MCF 10A (cell line): ENCODE results near the gene IL34. TPM values are rescaled to one million over a fixed set of nuclear protein-coding genes. Genes with fewer than 3 reads are reported as not detected.

ENCODE experiments used
- BruUV-seq: library from RNA; stranded (reverse); fragments of 400-500 nt; replicated peaks from 2 replicates; lab custom pipeline; 2021; lab: Mats Ljungman, UMichigan
- CTCF ChIA-PET: fragments of 300-600 bp; sonication (Branson Sonifier 250); formaldehyde crosslinking; extraction: SDS; loops from one replicate; lab custom pipeline; 2021; ENCODE audit warnings: antibody characterized with exemption, inconsistent platforms; lab: Yijun Ruan, JAX
- POLR2A ChIA-PET: fragments of 300-600, 350-650 bp; sonication (Branson Sonifier 250); formaldehyde crosslinking; extraction: SDS; loops from one replicate; lab custom pipeline; 2020; ENCODE audit warnings: antibody characterized with exemption, inconsistent platforms; lab: Yijun Ruan, JAX
- DNase-seq: peaks from one replicate; pipeline ENCODE4 v3.0.0-alpha.2; 2018; ENCODE audit not compliant: unreplicated experiment
- H3K27ac Mint-ChIP-seq: one replicate; pipeline ENCODE4 v1.8.0; 2022; ENCODE audit warnings: mild to moderate bottlenecking, low read depth, mixed read lengths; ENCODE audit not compliant: unreplicated experiment
- H3K27me3 Mint-ChIP-seq: one replicate; pipeline ENCODE4 v1.8.0; 2022; ENCODE audit warnings: mixed read lengths; ENCODE audit not compliant: insufficient read depth, unreplicated experiment
- H3K36me3 Mint-ChIP-seq: one replicate; pipeline ENCODE4 v1.8.0; 2022; ENCODE audit warnings: mild to moderate bottlenecking, moderate library complexity, mixed read lengths; ENCODE audit not compliant: insufficient read depth, unreplicated experiment
- H3K4me1 Mint-ChIP-seq: one replicate; pipeline ENCODE4 v1.8.0; 2022; ENCODE audit warnings: mixed read lengths; ENCODE audit not compliant: insufficient read depth, unreplicated experiment
- H3K4me3 Mint-ChIP-seq: one replicate; pipeline ENCODE4 v1.8.0; 2022; ENCODE audit warnings: mild to moderate bottlenecking, moderate library complexity, mixed read lengths; ENCODE audit not compliant: unreplicated experiment
- H3K9me3 Mint-ChIP-seq: one replicate; pipeline ENCODE4 v1.8.0; 2022; ENCODE audit warnings: mixed read lengths; ENCODE audit not compliant: unreplicated experiment
- intact Hi-C: fragments of 100-400 bp; cut with micrococcal nuclease; formaldehyde crosslinking; loops from 2 replicates; pipeline ENCODE4 v1.14.1; 2022
- total RNA-seq: library from RNA; stranded (reverse); gene quantifications from 2 replicates; pipeline ENCODE4 v1.2.3, GENCODE V29; 2022
- TF ChIP-seq, protein P1 (sequence below): fragments of 200-600 bp; IDR thresholded peaks from one replicate; pipeline ENCODE4 v1.8.0; 2022; ENCODE audit warnings: antibody characterized with exemption, mild to moderate bottlenecking; ENCODE audit not compliant: unreplicated experiment

Gene IL34
- total RNA-seq, 1 experiment from 2014 or later: not detected

DNA sequence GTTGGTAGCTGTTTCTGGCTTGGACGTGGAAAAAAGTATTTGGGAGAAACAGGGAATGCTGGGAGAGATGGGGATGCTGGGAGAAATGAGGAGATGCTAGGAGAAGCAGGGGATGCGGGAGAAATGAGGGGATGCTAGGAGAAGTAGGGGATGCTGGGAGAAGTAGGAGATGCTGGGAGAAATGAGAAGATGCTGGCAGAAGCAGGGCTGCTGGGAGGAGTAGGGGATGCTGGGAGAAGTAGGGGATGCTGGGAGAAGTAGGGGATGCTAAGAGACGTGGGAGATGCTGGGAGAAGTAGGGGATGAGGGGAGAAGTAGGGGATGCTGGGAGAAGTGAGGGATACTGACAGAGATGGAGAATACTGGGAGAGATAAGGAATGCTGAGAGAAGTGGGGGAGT, 45.6 kb upstream of the IL34 start:
- BruUV-seq: no TSS peak
- ChIA-PET CTCF (interaction anchor here (0.6 kb wide), 1 partner anchor 116 kb away, joined by 3 read pairs; no protein-coding TSS in a partner anchor), POLR2A (no interaction called here)
- no peaks in the 10 kb centered on the region for H3K4me1 Mint-ChIP-seq
- H3K27me3 Mint-ChIP-seq: peaks cover 17% of the 10 kb centered on the region
- peaks cover 8% of the 10 kb centered on the region for H3K36me3 Mint-ChIP-seq
- intact Hi-C loops: no loop called here
- H3K9me3 Mint-ChIP-seq: no peaks in the 10 kb centered on the region
- H3K4me3 Mint-ChIP-seq: no peak overlapping the region
- no peak overlapping the region for H3K27ac Mint-ChIP-seq
- TF ChIP-seq, protein P1, sequence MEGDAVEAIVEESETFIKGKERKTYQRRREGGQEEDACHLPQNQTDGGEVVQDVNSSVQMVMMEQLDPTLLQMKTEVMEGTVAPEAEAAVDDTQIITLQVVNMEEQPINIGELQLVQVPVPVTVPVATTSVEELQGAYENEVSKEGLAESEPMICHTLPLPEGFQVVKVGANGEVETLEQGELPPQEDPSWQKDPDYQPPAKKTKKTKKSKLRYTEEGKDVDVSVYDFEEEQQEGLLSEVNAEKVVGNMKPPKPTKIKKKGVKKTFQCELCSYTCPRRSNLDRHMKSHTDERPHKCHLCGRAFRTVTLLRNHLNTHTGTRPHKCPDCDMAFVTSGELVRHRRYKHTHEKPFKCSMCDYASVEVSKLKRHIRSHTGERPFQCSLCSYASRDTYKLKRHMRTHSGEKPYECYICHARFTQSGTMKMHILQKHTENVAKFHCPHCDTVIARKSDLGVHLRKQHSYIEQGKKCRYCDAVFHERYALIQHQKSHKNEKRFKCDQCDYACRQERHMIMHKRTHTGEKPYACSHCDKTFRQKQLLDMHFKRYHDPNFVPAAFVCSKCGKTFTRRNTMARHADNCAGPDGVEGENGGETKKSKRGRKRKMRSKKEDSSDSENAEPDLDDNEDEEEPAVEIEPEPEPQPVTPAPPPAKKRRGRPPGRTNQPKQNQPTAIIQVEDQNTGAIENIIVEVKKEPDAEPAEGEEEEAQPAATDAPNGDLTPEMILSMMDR: no peak
- no peak for DNase-seq

DNA sequence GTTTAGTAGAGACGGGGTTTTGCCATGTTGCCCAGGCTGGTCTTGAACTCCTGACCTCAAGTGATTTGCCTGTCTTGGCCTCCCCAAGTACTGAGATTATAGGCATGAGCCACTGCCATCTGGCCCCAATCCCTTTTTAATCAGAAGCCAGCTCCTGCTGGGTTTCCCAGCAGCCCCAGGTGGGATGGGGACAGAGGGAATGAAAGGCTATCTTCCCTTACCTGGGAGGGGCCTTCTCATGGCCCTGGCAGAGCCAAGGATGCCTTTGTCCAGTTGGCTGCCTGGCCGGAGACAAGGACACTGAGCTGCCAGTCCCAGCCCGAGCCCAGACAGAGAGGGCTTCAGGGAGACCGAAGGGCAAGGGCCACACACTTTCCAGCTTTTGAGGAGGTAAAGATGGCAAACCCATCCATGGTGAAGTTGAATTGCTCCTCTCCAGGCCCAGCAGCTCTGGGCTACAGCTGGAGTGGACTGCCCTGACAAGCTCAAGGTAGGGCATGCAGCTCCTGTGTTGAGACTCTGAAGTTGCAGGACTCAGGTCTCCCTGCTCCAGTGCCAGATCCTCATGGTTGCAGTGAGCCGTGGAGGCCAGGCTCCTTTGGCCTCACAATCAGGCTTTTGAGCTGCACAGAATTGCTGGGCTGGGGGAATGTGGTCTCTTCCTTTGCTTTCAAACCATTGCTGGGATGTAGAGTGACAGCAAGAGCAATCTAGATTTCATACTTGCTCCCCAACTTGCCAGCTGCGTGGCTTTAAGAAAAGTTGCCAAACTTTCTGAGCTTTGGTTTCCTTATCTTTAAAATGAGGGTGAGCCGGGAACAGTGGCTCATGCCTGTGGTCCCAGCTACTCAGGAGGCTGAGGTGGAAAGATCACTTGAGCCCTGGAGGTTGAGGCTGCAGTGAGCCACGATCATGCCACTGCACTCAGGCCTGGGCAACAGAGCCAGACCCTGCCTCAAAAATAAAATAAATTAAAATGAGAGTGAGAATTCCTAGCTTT, 44.5 kb upstream of the IL34 start:
- ChIA-PET CTCF (no interaction called here), POLR2A (interaction anchor here (0.6 to 1.0 kb wide), 2 partner anchors 13 to 33 kb away, joined by 3 read pairs; no protein-coding TSS in a partner anchor)
- no TSS peak for BruUV-seq
- no peak overlapping the region for H3K27ac Mint-ChIP-seq
- peaks cover 3% of the 10 kb centered on the region for H3K36me3 Mint-ChIP-seq
- H3K27me3 Mint-ChIP-seq: peaks cover 17% of the 10 kb centered on the region
- TF ChIP-seq, protein P1: no peak
- H3K4me1 Mint-ChIP-seq: no peaks in the 10 kb centered on the region
- no peak for DNase-seq
- intact Hi-C loops: no loop called here
- no peaks in the 10 kb centered on the region for H3K9me3 Mint-ChIP-seq
- no peak overlapping the region for H3K4me3 Mint-ChIP-seq

DNA sequence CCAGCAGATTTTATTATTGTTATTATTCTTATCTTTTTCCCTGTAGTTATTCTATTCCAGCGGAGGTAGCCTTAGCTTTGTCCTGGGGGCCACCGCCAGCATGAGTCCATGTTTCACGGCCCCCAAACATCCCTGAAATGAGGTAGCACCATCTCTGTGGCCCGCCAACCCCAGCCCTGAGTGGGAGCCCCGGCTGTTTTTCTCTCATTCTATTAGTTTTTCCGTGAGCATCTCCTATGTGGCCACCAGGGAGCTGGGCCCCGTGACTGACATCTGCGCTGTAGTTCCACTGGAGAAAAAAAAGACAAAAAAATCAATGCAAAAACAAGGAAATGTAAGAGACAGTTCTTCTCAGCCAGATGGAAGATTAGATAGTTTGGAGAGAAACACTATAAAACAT, 43.5 kb upstream of the IL34 start:
- no peak for DNase-seq
- H3K36me3 Mint-ChIP-seq: no peaks in the 10 kb centered on the region
- H3K27ac Mint-ChIP-seq: no peak overlapping the region
- ChIA-PET POLR2A (interaction anchor here (0.7 to 1.0 kb wide), 2 partner anchors 12 to 39 kb away, joined by 3 read pairs; no protein-coding TSS in a partner anchor), CTCF (no interaction called here)
- BruUV-seq: no TSS peak
- TF ChIP-seq, protein P1: no peak
- H3K4me1 Mint-ChIP-seq: no peaks in the 10 kb centered on the region
- peaks cover 17% of the 10 kb centered on the region for H3K27me3 Mint-ChIP-seq
- intact Hi-C loops: no loop called here
- H3K9me3 Mint-ChIP-seq: no peaks in the 10 kb centered on the region
- H3K4me3 Mint-ChIP-seq: no peak overlapping the region

DNA sequence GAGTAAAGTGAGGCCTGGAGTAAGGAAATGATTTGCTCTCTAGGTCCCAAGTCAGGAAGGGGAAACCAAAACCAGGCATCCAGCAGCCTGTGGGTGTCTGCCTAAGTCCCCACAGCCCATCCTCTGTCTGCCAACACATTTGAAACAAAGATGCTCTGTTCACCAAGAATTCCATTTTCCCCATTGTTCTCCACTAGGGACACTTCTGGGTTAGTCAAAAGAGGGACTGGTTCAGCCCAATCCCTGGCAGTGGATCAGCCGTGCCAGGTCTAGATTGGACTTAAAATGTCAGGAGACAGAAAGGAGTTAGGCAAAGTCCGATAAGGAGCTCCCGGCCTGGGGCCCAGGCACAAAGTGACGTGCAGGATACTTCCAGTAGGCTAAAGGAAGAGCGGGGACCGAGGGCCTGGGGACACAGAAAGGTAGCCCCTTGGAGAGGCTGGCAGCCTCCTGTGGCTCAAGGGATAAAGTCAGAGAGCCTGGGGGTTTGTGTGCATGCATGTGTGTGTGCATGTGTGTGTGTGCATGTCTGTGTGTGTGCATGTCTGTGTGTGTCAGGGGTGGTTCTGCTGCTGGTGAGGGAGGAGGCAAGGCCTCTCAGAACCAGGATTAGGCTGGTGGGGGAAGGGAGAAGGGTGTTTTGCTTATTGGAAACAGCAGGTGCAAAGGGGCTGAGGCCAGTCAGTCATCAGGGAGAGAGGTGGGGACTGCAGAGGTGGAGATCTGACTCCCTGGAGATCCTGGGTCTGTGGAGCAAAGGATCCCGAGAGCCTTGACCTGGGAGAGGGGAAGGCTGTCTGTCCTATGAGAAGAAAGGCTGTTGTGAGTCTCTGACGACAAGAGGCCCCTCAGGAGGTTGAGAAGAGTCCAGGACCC, 41.7 kb upstream of the IL34 start:
- Mint-ChIP-seq H3K36me3 (no peaks in the 10 kb centered on the region), H3K27me3 (peaks cover 16% of the 10 kb centered on the region), H3K4me3 (no peak overlapping the region), H3K4me1 (no peaks in the 10 kb centered on the region), H3K9me3 (no peaks in the 10 kb centered on the region), H3K27ac (no peak overlapping the region)
- intact Hi-C loops: no loop called here
- TF ChIP-seq, protein P1: no peak
- BruUV-seq: no TSS peak
- CTCF ChIA-PET: no interaction called here
- DNase-seq: no peak
- POLR2A ChIA-PET: no interaction called here
